Psoas muscle (tissue), 8 donors: ENCODE data around the gene RNF220. TPM values are rescaled to one million over a fixed set of nuclear protein-coding genes. Genes with fewer than 3 reads are reported as not detected.

Experiments used
- ATAC-seq, 4 donors: fragments of 200-7000 bp; cut with Tn5 transposase; one replicate each; pipeline ENCODE4 v1.9.1; 2020; ENCODE audit warnings: moderate library complexity in 3 of 4, mild to moderate bottlenecking in 2 of 4
- DNase-seq, 2 donors: peaks; one replicate each; pipeline ENCODE4 v3.0.0-alpha.2; 2020
- H3K27ac ChIP-seq: fragments of 200-600 bp; one replicate; pipeline ENCODE4 v1.8.0; 2022
- H3K27me3 ChIP-seq, 3 donors: fragments of 200-600 bp in 1 of 3; one replicate each; pipeline versions ENCODE4 v1.6.1 to v1.8.0; 2013 to 2022; ENCODE audit warnings: low read length in 2 of 3, mild to moderate bottlenecking in 2 of 3, moderate library complexity in 1 of 3; ENCODE audit not compliant: insufficient read depth in 3 of 3
- H3K36me3 ChIP-seq, 2 donors: fragments of 200-600 bp in 1 of 2; one replicate each; pipeline versions ENCODE4 v1.6.1 to v1.8.0; 2013 to 2022; ENCODE audit warnings: low read depth in 1 of 2, mild to moderate bottlenecking in 1 of 2, moderate library complexity in 1 of 2; ENCODE audit not compliant: insufficient read depth in 1 of 2
- H3K4me1 ChIP-seq: fragments of 200-600 bp; one replicate; pipeline ENCODE4 v1.8.0; 2022
- H3K4me3 ChIP-seq: fragments of 200-600 bp; one replicate; pipeline ENCODE4 v1.8.0; 2022; ENCODE audit warnings: mild to moderate bottlenecking
- H3K9me3 ChIP-seq: fragments of 200-600 bp; one replicate; pipeline ENCODE4 v1.8.0; 2022
- CTCF ChIP-seq: fragments of 200-600 bp; IDR thresholded peaks from one replicate; pipeline ENCODE4 v1.8.0; 2022; ENCODE audit warnings: antibody characterized with exemption
- WGBS, 3 donors: extraction: QIAGEN DNeasy Blood & Tissue Kit; methylation state at CpG; one replicate each; pipeline versions ENCODE4 v1.1.6 to v1.1.7; 2013; 5-methylcytosine and 5-hydroxymethylcytosine counted together
- intact Hi-C, 2 donors: fragments of 100-400 bp; cut with DNase I; formaldehyde crosslinking; loops; one replicate each; pipeline versions ENCODE4 v1.11.0 to v1.14.2; 2022
- polyA plus RNA-seq, 3 donors: library from polyadenylated mRNA; stranded (reverse); fragments of 200-250 nt; gene quantifications; one replicate each; pipeline ENCODE4 v1.2.3, GENCODE V29; 2013
- total RNA-seq, 4 donors: library from RNA; stranded (reverse); fragmentation: NEBNext Ultra II Directional in 2 of 4; extraction: Animal tissue kit (Norgen Biotek cat#: 25700) in 2 of 4; gene quantifications; one replicate each; pipeline versions ENCODE4 v1.2.1 to v1.2.4, GENCODE V29; 2021 to 2023
- donor health status: healthy with polysubstance abuse.
- donor health status: DM: no; HTN: no; CAD: no; lungs with moderate emphysema.
- donor health status: Bipolar disorder and iron deficiency.
- donor health status: healthy.
- donor health status: DM: yes; HTN: yes; CAD: no.
- donor health status: DM: no; HTN: no; CAD: no.
- donor health status: DM: no; HTN: no; CAD: no.
- donor health status: DM: yes; HTN: yes; CAD: no.

The RNF220 gene
- total and polyA plus RNA-seq, 7 donors, result 61.1 to 133 (median 75.5) TPM

DNA sequence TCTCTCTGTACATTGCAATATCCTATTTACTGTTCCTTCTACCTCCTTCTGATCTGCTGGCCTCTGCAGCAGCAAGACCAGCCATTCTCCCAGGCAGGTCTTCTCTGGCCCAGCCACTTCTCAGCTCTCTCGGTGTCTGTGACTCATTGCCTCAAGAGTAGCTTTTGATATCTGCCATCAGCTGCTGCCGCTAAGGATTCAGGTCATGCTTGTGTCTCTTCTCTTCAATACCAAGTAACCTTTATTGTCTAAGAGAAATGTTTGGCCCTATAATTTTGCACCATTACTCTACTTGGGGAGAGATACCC lies 167.5 kb downstream of the RNF220 start:
- no peak for DNase-seq
- TF ChIP-seq CTCF, result no peak
- WGBS, 3 donors, result 80 to 81% (median 80%) methylated on average over 2 of the region's 2 CpGs
- Histone ChIP-seq H3K27me3 (peaks cover 0 to 5% (median 0%) of the 10 kb centered on the region in 3 donors), H3K4me1 (no peaks in the 10 kb centered on the region), H3K9me3 (no peaks in the 10 kb centered on the region), H3K36me3 (no peaks in the 10 kb centered on the region), H3K4me3 (no peak overlapping the region), H3K27ac (no peak overlapping the region)
- intact Hi-C loops, result no loop called here
- ATAC-seq, result no peak

DNA sequence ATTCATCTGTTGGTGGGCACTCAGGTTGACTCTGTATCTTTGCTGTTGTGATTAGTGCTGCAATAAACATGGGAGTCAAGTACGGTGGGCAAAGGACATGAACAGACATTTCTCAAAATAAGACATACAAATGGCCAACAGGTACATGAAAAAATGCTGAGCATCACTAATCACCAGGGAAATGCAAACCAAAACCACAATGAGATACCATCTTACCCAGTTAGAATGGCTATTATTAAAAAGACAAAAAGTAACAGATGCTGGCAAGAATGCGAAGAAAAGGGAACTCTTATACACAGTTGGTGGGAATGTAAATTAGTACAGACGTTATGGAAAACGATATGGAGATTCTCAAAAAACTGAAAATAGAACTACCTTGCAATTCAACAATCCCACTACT lies 170.3 kb downstream of the RNF220 start:
- no peak overlapping the region for H3K27ac ChIP-seq
- DNase-seq, result no peak
- no peaks in the 10 kb centered on the region for H3K27me3 ChIP-seq
- intact Hi-C loops, result no loop called here
- H3K4me1 ChIP-seq, result no peaks in the 10 kb centered on the region
- ATAC-seq, result no peak
- H3K4me3 ChIP-seq, result no peak overlapping the region
- TF ChIP-seq CTCF, result no peak
- no peaks in the 10 kb centered on the region for H3K9me3 ChIP-seq
- no peaks in the 10 kb centered on the region for H3K36me3 ChIP-seq
- WGBS, 3 donors, result 76 to 78% (median 76%) methylated on average over 4 of the region's 4 CpGs

DNA sequence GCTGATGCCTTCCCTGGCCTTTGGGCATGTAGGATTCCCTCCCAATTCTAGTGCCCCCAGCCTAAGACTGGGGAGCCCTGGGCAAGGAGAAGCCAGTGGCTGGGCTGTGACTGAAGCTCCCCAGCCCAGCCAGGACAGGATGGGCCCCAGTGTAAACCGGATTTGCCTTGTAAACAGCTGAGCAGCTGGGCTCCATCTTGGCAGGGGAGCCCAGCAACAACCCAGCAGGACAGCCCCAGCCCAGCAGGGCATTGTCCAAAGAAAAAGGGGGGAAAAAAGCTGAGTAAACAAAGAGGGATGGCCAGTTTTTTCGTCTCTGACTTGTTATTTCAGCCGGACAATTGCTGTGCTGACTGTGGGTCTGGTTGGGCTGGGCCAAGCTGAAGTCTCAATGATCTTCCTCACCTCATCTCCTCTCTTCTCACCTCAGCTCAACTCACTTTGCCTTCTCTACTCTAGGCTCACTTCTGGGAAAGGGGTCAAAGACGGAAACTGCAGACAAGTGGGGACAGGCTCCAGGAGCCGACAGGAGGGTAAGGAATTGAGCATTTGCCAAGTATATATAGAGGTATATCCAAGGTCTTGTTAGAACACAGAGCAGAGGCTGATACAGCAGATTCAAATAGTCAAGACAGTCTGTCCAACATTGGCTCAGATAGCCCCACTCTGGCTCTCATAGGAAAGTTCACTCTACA lies 171.5 kb downstream of the RNF220 start:
- no peaks in the 10 kb centered on the region for H3K4me1 ChIP-seq
- DNase-seq (no peak), ATAC-seq (no peak)
- no peaks in the 10 kb centered on the region for H3K36me3 ChIP-seq
- H3K27ac ChIP-seq, result no peak overlapping the region
- no peak overlapping the region for H3K4me3 ChIP-seq
- H3K9me3 ChIP-seq, result no peaks in the 10 kb centered on the region
- intact Hi-C loops, result no loop called here
- H3K27me3 ChIP-seq, result no peaks in the 10 kb centered on the region
- WGBS, 3 donors, result 32 to 40% (median 37%) methylated on average over 5 of the region's 5 CpGs
- no peak for TF ChIP-seq CTCF

GRCh38 chr1:44581205-44581604 lies 176.2 kb downstream of the RNF220 start:
- H3K4me1 ChIP-seq, result no peaks in the 10 kb centered on the region
- no peak overlapping the region for H3K4me3 ChIP-seq
- WGBS, 3 donors, result 68 to 72% (median 70%) methylated on average over 6 of the region's 6 CpGs
- H3K27me3 ChIP-seq, result peaks cover 0 to 25% (median 14%) of the 10 kb centered on the region in 3 donors
- TF ChIP-seq CTCF, result no peak
- intact Hi-C loops, result no loop called here
- no peak overlapping the region for H3K27ac ChIP-seq
- H3K9me3 ChIP-seq, result no peaks in the 10 kb centered on the region
- H3K36me3 ChIP-seq, result no peaks in the 10 kb centered on the region
- DNase-seq, result no peak
- ATAC-seq, result no peak

DNA sequence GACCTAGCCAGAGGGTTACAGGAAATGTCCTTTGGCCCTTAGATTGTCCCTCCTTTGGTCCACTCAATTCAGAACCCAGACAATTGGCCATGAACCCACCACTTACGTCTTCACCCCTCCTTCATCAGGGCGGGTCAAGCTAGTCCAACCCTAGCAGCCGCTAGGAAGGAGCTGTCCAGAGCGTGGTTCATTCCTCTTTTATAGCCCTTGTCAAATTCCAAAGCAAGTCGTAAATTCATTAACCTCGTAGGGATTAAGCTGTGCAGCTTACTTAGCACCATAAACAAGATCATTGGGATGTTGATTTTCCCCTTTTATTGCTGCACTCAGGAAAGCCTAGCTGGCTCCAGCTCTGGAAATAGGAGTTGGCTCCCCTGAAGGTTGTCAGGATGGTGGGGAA lies 179.1 kb downstream of the RNF220 start:
- Histone ChIP-seq H3K27me3 (peaks cover 0 to 37% (median 17%) of the 10 kb centered on the region in 3 donors), H3K9me3 (no peaks in the 10 kb centered on the region), H3K4me3 (no peak overlapping the region), H3K4me1 (no peaks in the 10 kb centered on the region), H3K27ac (no peak overlapping the region), H3K36me3 (no peaks in the 10 kb centered on the region)
- DNase-seq, result no peak
- TF ChIP-seq CTCF, result no peak
- ATAC-seq, result no peak
- 23 to 29% (median 24%) methylated on average over 6 of the region's 6 CpGs for WGBS, 3 donors
- intact Hi-C loops, result no loop called here
